Measurements from ENCODE around the gene MBOAT7.
"Not testable (repeated sequence)": the region's sequence is repeated elsewhere in the genome, so short reads cannot be mapped to it uniquely, and the experiment has no call there.

DNA sequence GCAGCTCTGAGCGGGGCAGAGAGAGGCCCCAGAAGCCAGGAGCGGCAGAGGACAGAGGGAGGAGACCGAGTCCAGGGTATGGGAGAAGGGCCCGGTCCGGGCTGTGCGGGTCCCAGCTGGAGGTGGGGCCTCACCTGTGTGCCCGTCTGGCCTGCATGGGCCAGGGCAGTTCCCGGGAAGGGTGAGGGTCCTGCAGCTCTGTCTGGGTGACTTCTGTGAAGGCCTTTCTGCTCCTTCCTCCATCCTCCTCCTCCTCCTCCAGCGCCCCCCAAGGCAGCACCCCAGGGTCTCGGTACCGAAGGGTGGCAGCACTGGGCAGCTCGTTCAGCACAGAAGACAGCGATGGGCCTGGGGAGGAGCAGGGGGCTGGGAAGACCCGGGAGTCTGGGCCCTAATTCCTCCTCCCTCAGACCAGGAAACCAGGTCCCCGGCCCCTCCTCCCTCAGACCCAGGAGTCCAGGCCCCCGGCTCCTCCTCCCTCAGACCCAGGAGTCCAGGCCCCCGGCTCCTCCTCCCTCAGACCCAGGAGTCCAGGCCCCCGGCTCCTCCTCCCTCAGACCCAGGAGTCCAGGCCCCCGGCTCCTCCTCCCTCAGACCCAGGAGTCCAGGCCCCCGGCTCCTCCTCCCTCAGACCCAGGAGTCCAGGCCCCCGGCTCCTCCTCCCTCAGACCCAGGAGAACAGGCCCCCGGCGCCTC lies 17.5 kb downstream of the MBOAT7 start:
- TF ChIP-seq, protein P1, sequence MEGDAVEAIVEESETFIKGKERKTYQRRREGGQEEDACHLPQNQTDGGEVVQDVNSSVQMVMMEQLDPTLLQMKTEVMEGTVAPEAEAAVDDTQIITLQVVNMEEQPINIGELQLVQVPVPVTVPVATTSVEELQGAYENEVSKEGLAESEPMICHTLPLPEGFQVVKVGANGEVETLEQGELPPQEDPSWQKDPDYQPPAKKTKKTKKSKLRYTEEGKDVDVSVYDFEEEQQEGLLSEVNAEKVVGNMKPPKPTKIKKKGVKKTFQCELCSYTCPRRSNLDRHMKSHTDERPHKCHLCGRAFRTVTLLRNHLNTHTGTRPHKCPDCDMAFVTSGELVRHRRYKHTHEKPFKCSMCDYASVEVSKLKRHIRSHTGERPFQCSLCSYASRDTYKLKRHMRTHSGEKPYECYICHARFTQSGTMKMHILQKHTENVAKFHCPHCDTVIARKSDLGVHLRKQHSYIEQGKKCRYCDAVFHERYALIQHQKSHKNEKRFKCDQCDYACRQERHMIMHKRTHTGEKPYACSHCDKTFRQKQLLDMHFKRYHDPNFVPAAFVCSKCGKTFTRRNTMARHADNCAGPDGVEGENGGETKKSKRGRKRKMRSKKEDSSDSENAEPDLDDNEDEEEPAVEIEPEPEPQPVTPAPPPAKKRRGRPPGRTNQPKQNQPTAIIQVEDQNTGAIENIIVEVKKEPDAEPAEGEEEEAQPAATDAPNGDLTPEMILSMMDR (IDR thresholded peaks at IDR 0.05; ENCODE audit: insufficient read depth, low read length): not testable (repeated sequence)
- TF ChIP-seq, protein P2, sequence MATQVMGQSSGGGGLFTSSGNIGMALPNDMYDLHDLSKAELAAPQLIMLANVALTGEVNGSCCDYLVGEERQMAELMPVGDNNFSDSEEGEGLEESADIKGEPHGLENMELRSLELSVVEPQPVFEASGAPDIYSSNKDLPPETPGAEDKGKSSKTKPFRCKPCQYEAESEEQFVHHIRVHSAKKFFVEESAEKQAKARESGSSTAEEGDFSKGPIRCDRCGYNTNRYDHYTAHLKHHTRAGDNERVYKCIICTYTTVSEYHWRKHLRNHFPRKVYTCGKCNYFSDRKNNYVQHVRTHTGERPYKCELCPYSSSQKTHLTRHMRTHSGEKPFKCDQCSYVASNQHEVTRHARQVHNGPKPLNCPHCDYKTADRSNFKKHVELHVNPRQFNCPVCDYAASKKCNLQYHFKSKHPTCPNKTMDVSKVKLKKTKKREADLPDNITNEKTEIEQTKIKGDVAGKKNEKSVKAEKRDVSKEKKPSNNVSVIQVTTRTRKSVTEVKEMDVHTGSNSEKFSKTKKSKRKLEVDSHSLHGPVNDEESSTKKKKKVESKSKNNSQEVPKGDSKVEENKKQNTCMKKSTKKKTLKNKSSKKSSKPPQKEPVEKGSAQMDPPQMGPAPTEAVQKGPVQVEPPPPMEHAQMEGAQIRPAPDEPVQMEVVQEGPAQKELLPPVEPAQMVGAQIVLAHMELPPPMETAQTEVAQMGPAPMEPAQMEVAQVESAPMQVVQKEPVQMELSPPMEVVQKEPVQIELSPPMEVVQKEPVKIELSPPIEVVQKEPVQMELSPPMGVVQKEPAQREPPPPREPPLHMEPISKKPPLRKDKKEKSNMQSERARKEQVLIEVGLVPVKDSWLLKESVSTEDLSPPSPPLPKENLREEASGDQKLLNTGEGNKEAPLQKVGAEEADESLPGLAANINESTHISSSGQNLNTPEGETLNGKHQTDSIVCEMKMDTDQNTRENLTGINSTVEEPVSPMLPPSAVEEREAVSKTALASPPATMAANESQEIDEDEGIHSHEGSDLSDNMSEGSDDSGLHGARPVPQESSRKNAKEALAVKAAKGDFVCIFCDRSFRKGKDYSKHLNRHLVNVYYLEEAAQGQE (IDR thresholded peaks at IDR 0.05; ENCODE audit: insufficient replicate concordance, low read depth): not testable (repeated sequence)
- TF ChIP-seq SPI1 (IDR thresholded peaks at IDR 0.05; ENCODE audit: borderline replicate concordance, low read depth): not testable (repeated sequence)
